ENCODE measurements around the gene SPTA1. TPM values are rescaled to one million over a fixed set of nuclear protein-coding genes. Genes with fewer than 3 reads are reported as not detected.

SPTA1 gene
- total RNA-seq (1 to 10 TPM in 1 of 5 donors, not detected in 4; 3.3 TPM), polyA plus RNA-seq (not detected)
- long read RNA-seq, donor 1: 0 reads
- long read RNA-seq, donor 2: 0 reads
- long read RNA-seq, donor 3: 0 reads
- long read RNA-seq, donor 4: 0 reads
- long read RNA-seq, donor 5: 0 reads
- long read RNA-seq, donor 6: 0 reads
- long read RNA-seq, donor 7: 0 reads
- long read RNA-seq, donor 8: 0 reads
- long read RNA-seq, donor 9: 0 reads
- long read RNA-seq, donor 10: 0 reads

DNA sequence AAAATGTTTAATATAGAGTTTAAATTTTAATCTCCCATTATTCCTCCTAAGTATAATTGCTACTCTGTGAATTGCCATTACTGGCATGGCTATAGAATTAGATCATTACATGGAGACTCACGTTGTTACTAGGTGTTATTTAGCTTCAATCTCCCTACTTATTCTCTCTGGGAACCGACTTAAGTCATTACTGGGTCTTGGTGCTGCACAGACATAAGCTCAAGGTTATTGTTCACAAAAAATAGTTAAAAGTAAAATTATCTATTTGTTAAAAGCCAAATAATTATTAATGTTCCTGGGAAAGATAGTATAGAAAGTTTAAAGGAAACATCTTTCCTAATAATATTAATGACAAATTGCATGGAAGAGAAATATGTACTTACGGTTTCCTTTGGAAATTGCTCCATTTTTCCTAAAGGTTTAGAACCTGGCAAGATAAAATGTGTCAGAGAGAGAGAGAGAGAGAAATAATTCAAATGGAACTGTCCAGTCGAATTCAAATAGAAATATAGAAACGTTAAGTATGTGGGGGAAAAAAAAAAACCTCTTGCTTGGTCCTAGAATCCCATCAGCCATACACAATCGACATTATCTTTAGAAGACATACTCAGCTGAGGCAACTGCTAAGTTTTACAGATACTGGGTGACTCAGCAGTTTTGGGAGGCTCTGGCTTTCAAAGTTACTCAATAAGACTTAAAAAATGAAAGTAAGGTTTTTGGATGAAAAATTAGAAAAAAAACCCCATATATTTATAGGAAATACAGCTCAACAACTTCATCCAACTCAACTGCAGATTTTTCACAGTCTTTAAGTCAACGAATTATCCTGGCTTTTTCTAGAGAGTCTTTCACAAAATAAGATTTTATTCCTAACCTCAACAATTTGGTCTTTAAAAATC, at the start of gene SPTA1:
Gene SPTA1 (minus strand): TSS at position 605 of the 899 bp plus-strand sequence. CDS start 198 bp downstream, at position 407.
- TF ChIP-seq POLR2AphosphoS5 (IDR thresholded peaks at IDR 0.05) (no peak), EP300 (IDR thresholded peaks at IDR 0.05) (no peak), POLR2A (IDR thresholded peaks at IDR 0.05) (no peak)
- TF ChIP-seq, protein P1, sequence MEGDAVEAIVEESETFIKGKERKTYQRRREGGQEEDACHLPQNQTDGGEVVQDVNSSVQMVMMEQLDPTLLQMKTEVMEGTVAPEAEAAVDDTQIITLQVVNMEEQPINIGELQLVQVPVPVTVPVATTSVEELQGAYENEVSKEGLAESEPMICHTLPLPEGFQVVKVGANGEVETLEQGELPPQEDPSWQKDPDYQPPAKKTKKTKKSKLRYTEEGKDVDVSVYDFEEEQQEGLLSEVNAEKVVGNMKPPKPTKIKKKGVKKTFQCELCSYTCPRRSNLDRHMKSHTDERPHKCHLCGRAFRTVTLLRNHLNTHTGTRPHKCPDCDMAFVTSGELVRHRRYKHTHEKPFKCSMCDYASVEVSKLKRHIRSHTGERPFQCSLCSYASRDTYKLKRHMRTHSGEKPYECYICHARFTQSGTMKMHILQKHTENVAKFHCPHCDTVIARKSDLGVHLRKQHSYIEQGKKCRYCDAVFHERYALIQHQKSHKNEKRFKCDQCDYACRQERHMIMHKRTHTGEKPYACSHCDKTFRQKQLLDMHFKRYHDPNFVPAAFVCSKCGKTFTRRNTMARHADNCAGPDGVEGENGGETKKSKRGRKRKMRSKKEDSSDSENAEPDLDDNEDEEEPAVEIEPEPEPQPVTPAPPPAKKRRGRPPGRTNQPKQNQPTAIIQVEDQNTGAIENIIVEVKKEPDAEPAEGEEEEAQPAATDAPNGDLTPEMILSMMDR (IDR thresholded peaks at IDR 0.05): no peak

DNA sequence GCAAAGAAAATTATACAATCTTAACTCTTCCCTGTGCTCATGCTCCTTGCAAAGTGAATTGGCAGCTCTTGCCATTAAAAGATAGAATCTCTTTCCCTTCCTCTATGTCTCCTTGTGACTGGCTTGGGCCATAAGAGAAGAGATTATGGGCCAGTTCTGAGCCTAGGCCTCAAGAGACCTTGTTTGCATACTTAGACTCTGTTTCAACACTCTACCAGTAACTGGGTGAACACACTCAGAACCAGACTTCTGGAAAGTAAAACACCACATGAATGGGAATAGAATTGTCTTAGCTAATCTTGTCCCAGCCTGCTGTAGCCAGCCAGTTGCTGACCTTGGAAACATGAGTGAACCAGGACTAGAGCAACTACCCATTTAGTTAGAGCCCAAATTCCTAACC, 49.3 kb upstream of the SPTA1 start:
- DNase-seq: no peak
- TF ChIP-seq, protein P1 (IDR thresholded peaks at IDR 0.05): no peak
- no peak for TF ChIP-seq EP300 (IDR thresholded peaks at IDR 0.05)
- TF ChIP-seq POLR2AphosphoS5 (IDR thresholded peaks at IDR 0.05): no peak
- TF ChIP-seq POLR2A (IDR thresholded peaks at IDR 0.05): no peak
- Histone ChIP-seq H3K27ac (no peak overlapping the region), H3K4me3 (no peak overlapping the region), H3K9me3 (no peaks in the 10 kb centered on the region), H3K27me3 (no peaks in the 10 kb centered on the region), H3K4me1 (no peaks in the 10 kb centered on the region), H3K36me3 (no peaks in the 10 kb centered on the region)
- intact Hi-C loops (cut with DNase I; ENCODE audit: low total_unique reads): no loop called here

More for the DNA sequence above, at the start of gene SPTA1:
- peak in 1 of 2 donors; percentile 8 for DNase-seq
- H3K9me3 ChIP-seq: no peaks in the 10 kb centered on the region
- H3K4me1 ChIP-seq: no peaks in the 10 kb centered on the region
- H3K27me3 ChIP-seq: no peaks in the 10 kb centered on the region
- WGBS, 5 donors: 58 to 68% (median 66%) methylated on average over 7 of the region's 7 CpGs
- intact Hi-C loops (cut with DNase I; ENCODE audit: low total_unique reads): no loop called here
- no peaks in the 10 kb centered on the region for H3K36me3 ChIP-seq
- H3K4me3 ChIP-seq: no peak within 1 kb of the TSS
- no peak within 1 kb of the TSS for H3K27ac ChIP-seq

DNA sequence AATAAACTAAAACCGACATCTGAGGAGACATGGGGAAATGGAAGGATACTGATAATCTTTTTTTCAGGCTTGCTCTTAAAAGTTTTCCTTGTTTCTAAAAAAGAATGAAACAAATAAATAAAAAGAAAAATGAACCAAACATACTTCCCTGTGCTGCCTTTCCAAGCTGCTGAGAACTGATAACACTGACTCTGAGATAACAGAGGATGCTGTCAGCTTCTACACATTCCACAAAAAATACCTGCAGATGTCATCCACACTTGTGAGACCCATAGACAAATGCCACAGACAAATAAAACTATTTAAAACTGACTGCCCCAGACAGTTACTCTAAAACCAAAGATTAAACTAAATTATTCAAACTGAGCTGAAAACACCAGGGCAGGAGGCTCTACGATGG, 46.0 kb upstream of the SPTA1 start:
- WGBS, 5 donors: 58 to 69% (median 61%) methylated on average over 2 of the region's 2 CpGs
- H3K27ac ChIP-seq: no peak overlapping the region
- intact Hi-C loops (cut with DNase I; ENCODE audit: low total_unique reads): no loop called here
- H3K36me3 ChIP-seq: no peaks in the 10 kb centered on the region
- TF ChIP-seq POLR2A (IDR thresholded peaks at IDR 0.05): no peak
- TF ChIP-seq, protein P1 (IDR thresholded peaks at IDR 0.05): no peak
- TF ChIP-seq EP300 (IDR thresholded peaks at IDR 0.05): no peak
- TF ChIP-seq POLR2AphosphoS5 (IDR thresholded peaks at IDR 0.05): no peak
- H3K4me3 ChIP-seq: no peak overlapping the region
- no peak for DNase-seq
- no peaks in the 10 kb centered on the region for H3K4me1 ChIP-seq
- no peaks in the 10 kb centered on the region for H3K9me3 ChIP-seq
- no peaks in the 10 kb centered on the region for H3K27me3 ChIP-seq

DNA sequence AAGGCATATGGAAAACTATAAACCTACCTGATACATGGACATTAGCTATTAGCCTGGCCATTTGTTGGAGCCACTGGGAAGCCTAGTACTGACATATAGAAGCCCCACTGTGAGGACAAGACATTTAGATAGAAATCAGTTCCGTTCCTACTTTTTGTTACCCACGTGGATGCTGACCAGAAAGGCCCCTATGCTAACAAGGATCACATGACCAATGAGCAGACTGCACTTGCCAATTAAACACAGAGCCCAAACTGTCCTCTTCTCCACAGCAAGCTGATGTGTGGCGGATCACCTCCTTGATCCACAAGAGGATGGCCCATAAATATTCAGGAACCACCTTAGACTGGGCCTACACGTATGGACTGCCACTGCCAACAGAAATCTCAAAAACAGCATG, 45.2 kb upstream of the SPTA1 start:
- no peaks in the 10 kb centered on the region for H3K27me3 ChIP-seq
- no peaks in the 10 kb centered on the region for H3K9me3 ChIP-seq
- no peaks in the 10 kb centered on the region for H3K36me3 ChIP-seq
- TF ChIP-seq EP300 (IDR thresholded peaks at IDR 0.05): no peak
- TF ChIP-seq, protein P1 (IDR thresholded peaks at IDR 0.05): no peak
- no peak for TF ChIP-seq POLR2A (IDR thresholded peaks at IDR 0.05)
- no peak for TF ChIP-seq POLR2AphosphoS5 (IDR thresholded peaks at IDR 0.05)
- H3K27ac ChIP-seq: no peak overlapping the region
- no peak for DNase-seq
- H3K4me1 ChIP-seq: no peaks in the 10 kb centered on the region
- H3K4me3 ChIP-seq: no peak overlapping the region
- intact Hi-C loops (cut with DNase I; ENCODE audit: low total_unique reads): no loop called here
- 71 to 86% (median 81%) methylated on average over 3 to 4 of the region's 4 CpGs for WGBS, 5 donors
